ENCODE data around the gene ZDHHC24. TPM values are rescaled to one million over a fixed set of nuclear protein-coding genes. Genes with fewer than 3 reads are reported as not detected.
"Not testable (repeated sequence)": the region's sequence is repeated elsewhere in the genome, so short reads cannot be mapped to it uniquely, and the experiment has no call there.

The ZDHHC24 gene
- total RNA-seq, 6 experiments from 2014 or later: 3.6 to 15.5 (median 5.8) TPM

GRCh38 chr11:66546368-66546965, 619 bp upstream of the ZDHHC24 start, which contains the start of gene ACTN3:
Gene ACTN3, plus strand, starts transcription at chr11:66546903. Its CDS starts 35 bp downstream, at chr11:66546938.
- no peaks in the 10 kb centered on the region for H3K9me3 ChIP-seq
- WGBS (ENCODE audit: insufficient coverage, low coverage, low lambda C conversion rate, missing lambda C conversion rate): 0% methylated on average over 2 of the region's 37 CpGs
- DNase-seq (no peak), ATAC-seq (no peak)
- peaks cover 0 to 10% (median 0%) of the 10 kb centered on the region in 4 donors for H3K4me1 ChIP-seq
- H3K27ac ChIP-seq: peak within 1 kb of the TSS in 2 of 3 donors; percentile 10 to 50
- TF ChIP-seq POLR2A (IDR thresholded peaks at IDR 0.05) (no peak), CTCF (IDR thresholded peaks at IDR 0.05) (no peak)
- no peaks in the 10 kb centered on the region for H3K36me3 ChIP-seq
- H3K4me3 ChIP-seq: peak within 1 kb of the TSS; percentile 87 to 93 (median 88)
- intact Hi-C loops (cut with DNase I): no loop called here
- H3K27me3 ChIP-seq: no peaks in the 10 kb centered on the region

GRCh38 chr11:66544952-66545351, 896 bp downstream of the ZDHHC24 start:
- DNase-seq; H3K4me1 ChIP-seq; H3K27me3 ChIP-seq; H3K27ac ChIP-seq; ATAC-seq; H3K9me3 ChIP-seq; intact Hi-C loops (cut with DNase I); H3K36me3 ChIP-seq: not testable (repeated sequence)
- H3K4me3 ChIP-seq: peak overlapping the region; percentile 87 to 93 (median 88)
- WGBS (ENCODE audit: insufficient coverage, low coverage, low lambda C conversion rate, missing lambda C conversion rate): 71% methylated on average over 14 of the region's 14 CpGs

- H3K27ac ChIP-seq: no peak overlapping the region
- peak in 3 of 4 donors; percentile 1 to 6 (median 3) for ATAC-seq
- no peaks in the 10 kb centered on the region for H3K36me3 ChIP-seq
- H3K4me1 ChIP-seq: peaks cover 0 to 10% (median 0%) of the 10 kb centered on the region in 4 donors
- intact Hi-C loops (cut with DNase I): no loop called here
- H3K9me3 ChIP-seq: no peaks in the 10 kb centered on the region
- H3K4me3 ChIP-seq: no peak overlapping the region
- WGBS (ENCODE audit: insufficient coverage, low coverage, low lambda C conversion rate, missing lambda C conversion rate): 76% methylated on average over 5 of the region's 26 CpGs
- DNase-seq: peak in 2 of 3 donors; percentile 60 to 65
- peak; percentile 17 to 33 (median 22) for TF ChIP-seq CTCF (IDR thresholded peaks at IDR 0.05)
- TF ChIP-seq POLR2A (IDR thresholded peaks at IDR 0.05): no peak
- H3K27me3 ChIP-seq: no peaks in the 10 kb centered on the region
These were observed 2.4 kb downstream of the ZDHHC24 start for GRCh38 chr11:66543263-66544107.

GRCh38 chr11:66542362-66542761, 3.5 kb downstream of the ZDHHC24 start:
- no peaks in the 10 kb centered on the region for H3K36me3 ChIP-seq

More at GRCh38 chr11:66542362-66542761, 3.5 kb downstream of the ZDHHC24 start:
- ATAC-seq: no peak
- WGBS (ENCODE audit: insufficient coverage, low coverage, low lambda C conversion rate, missing lambda C conversion rate): 90% methylated on average over 10 of the region's 10 CpGs
- Histone ChIP-seq H3K4me3 (no peak overlapping the region), H3K9me3 (no peaks in the 10 kb centered on the region), H3K27ac (no peak overlapping the region), H3K27me3 (no peaks in the 10 kb centered on the region), H3K4me1 (peaks cover 0 to 10% (median 0%) of the 10 kb centered on the region in 4 donors)
- no peak for DNase-seq
- no peak for TF ChIP-seq CTCF (IDR thresholded peaks at IDR 0.05)
- no peak for TF ChIP-seq POLR2A (IDR thresholded peaks at IDR 0.05)
- intact Hi-C loops (cut with DNase I): no loop called here

Data from right lobe of liver (tissue), 6 donors.